ENCODE results near the gene CRYBG1. TPM values are rescaled to one million over a fixed set of nuclear protein-coding genes. Genes with fewer than 3 reads are reported as not detected.

The CRYBG1 gene
- total and polyA plus RNA-seq, 2 of the 4 experiments (the other 2 are of a cell fraction), result 0.38 to 1.1 TPM

GRCh38 chr6:106426250-106426970 lies 65.9 kb downstream of the CRYBG1 start:
- Histone ChIP-seq H3K27ac (ENCODE audit: insufficient read depth, low read length) (no peak overlapping the region), H2BK15ac (ENCODE audit: low read depth, low read length) (no peak overlapping the region), H3K23ac (ENCODE audit: low read depth, low read length) (no peak overlapping the region), H3K18ac (ENCODE audit: low read depth, low read length) (no peak overlapping the region), H4K5ac (ENCODE audit: low read depth, low read length) (no peak overlapping the region), H3K27me3 (ENCODE audit: control insufficient read depth, insufficient read depth, low read length) (peaks cover 16% of the 10 kb centered on the region), H3K9ac (ENCODE audit: low read depth, low read length) (no peak overlapping the region), H3K79me1 (ENCODE audit: low read depth in 1 of 2, low read length in 2 of 2) (no peaks in the 10 kb centered on the region), H2AFZ (replicated peaks; ENCODE audit: low read length, poor library complexity) (no peak overlapping the region), H3K9me3 (ENCODE audit: control insufficient read depth, insufficient read depth, low read length) (no peaks in the 10 kb centered on the region), H3K56ac (ENCODE audit: extremely low read depth, insufficient read depth, low read length) (no peak overlapping the region), H2AK9ac (replicated peaks; ENCODE audit: low read depth, low read length, poor library complexity) (no peak overlapping the region), H2BK5ac (ENCODE audit: low read depth, low read length, poor library complexity, severe bottlenecking) (no peak overlapping the region), H3K4me3 (ENCODE audit: insufficient read depth, low read depth, low read length) (no peak overlapping the region), H3K4ac (ENCODE audit: low read depth, low read length) (no peak overlapping the region), H2AK5ac (ENCODE audit: low read depth, low read length) (no peak overlapping the region), H3K14ac (replicated peaks; ENCODE audit: low read depth, low read length) (no peak overlapping the region), H3K9me1 (ENCODE audit: insufficient read depth, low read length) (no peaks in the 10 kb centered on the region), H4K20me1 (ENCODE audit: insufficient read depth, low read length) (no peaks in the 10 kb centered on the region), H3K4me1 (ENCODE audit: control insufficient read depth, insufficient read depth, low read length) (no peaks in the 10 kb centered on the region), H4K8ac (ENCODE audit: low read depth in 2 of 2, low read length in 2 of 2) (no peak overlapping the region), H3K36me3 (ENCODE audit: control insufficient read depth, insufficient read depth, low read length) (no peaks in the 10 kb centered on the region), H4K91ac (ENCODE audit: insufficient read depth, low read depth, low read length) (no peak overlapping the region), H3K4me2 (ENCODE audit: low read depth, low read length) (no peak overlapping the region), H2BK120ac (ENCODE audit: low read depth, low read length) (no peak overlapping the region), H2BK20ac (ENCODE audit: low read depth, low read length) (no peak overlapping the region)
- ChIA-PET POLR2A (ENCODE audit: unreplicated experiment) (no interaction called here), CTCF (no interaction called here)
- WGBS, 2 experiments (ENCODE audit: extremely low coverage in 2 of 2, insufficient read length in 1 of 2), result 65% methylated on average over 2 of the region's 5 CpGs; no CpG with 5 or more reads in 1 of the 2 experiments
- no TSS peak for BruUV-seq (replicated peaks)
- dilution Hi-C loops (cut with HindIII; ENCODE audit: low sequenced_read_pairs, unreplicated experiment), result loop anchor here (25.0 kb wide), 1 partner anchor 136 kb away; no protein-coding TSS in a partner anchor
- intact Hi-C loops (cut with micrococcal nuclease), result no loop called here
- ATAC-seq (ENCODE audit: low read depth) (no peak), DNase-seq (no peak)
- in situ Hi-C loops (cut with MboI; ENCODE audit: low sequenced_read_pairs), result no loop called here
- no peak for TF ChIP-seq ELK1 (IDR thresholded peaks at IDR 0.05; ENCODE audit: borderline replicate concordance, low read depth, low read length)
- no peak for TF ChIP-seq NFE2L2 (IDR thresholded peaks at IDR 0.05; ENCODE audit: low read depth, low read length)
- TF ChIP-seq CEBPB (IDR thresholded peaks at IDR 0.05; ENCODE audit: low read depth, low read length), result no peak
- no peak for TF ChIP-seq CHD1 (IDR thresholded peaks at IDR 0.05; ENCODE audit: low read depth, low read length)

Measured in IMR-90 (cell line).